Type B pancreatic cell (in vitro differentiated cells): ENCODE data around the gene BCL2A1. TPM values are rescaled to one million over a fixed set of nuclear protein-coding genes. Genes with fewer than 3 reads are reported as not detected.
"Not testable (repeated sequence)": the region's sequence is repeated elsewhere in the genome, so short reads cannot be mapped to it uniquely, and the experiment has no call there.

ENCODE experiments used
- DNase-seq: peaks from one replicate; pipeline ENCODE4 v3.0.0; 2021; ENCODE audit warnings: mixed read lengths; ENCODE audit not compliant: unreplicated experiment; ENCODE audit errors: extremely low spot score
- H3K27ac Mint-ChIP-seq: 2 replicates; pipeline ENCODE4 v1.8.0; 2021; ENCODE audit warnings: mild to moderate bottlenecking, mixed read lengths
- H3K27me3 Mint-ChIP-seq: 2 replicates; pipeline ENCODE4 v1.8.0; 2021; ENCODE audit warnings: mixed read lengths
- H3K36me3 Mint-ChIP-seq: 2 replicates; pipeline ENCODE4 v1.8.0; 2021; ENCODE audit warnings: mixed read lengths
- H3K4me1 Mint-ChIP-seq: one replicate; pipeline ENCODE4 v1.8.0; 2021; ENCODE audit warnings: mixed read lengths; ENCODE audit not compliant: unreplicated experiment
- H3K4me3 Mint-ChIP-seq: 2 replicates; pipeline ENCODE4 v1.8.0; 2021; ENCODE audit warnings: mild to moderate bottlenecking, mixed read lengths
- H3K9me3 Mint-ChIP-seq: 2 replicates; pipeline ENCODE4 v1.8.0; 2021; ENCODE audit warnings: mixed read lengths
- CTCF ChIP-seq: fragments of 200-600 bp; sonication (generic); conservative IDR thresholded peaks from 2 replicates; pipeline ENCODE4 v1.5.0; 2021; ENCODE audit warnings: antibody characterized with exemption, mild to moderate bottlenecking
- long read RNA-seq: library from polyadenylated mRNA; unstranded; transcript quantifications from one replicate; pipeline ENCODE4 v2.0.0, GENCODE V29; 2020
- total RNA-seq: library from RNA; stranded (reverse); gene quantifications from 2 replicates; pipeline ENCODE4 v1.2.1, GENCODE V29; 2021; ENCODE audit warnings: low replicate concordance

Gene BCL2A1
- total RNA-seq: not detected in 2 replicates
- long read RNA-seq: 0 reads

- Mint-ChIP-seq H3K36me3 (no peaks in the 10 kb centered on the region), H3K4me3 (no peak within 1 kb of the TSS), H3K4me1 (no peaks in the 10 kb centered on the region), H3K27ac (no peak within 1 kb of the TSS), H3K27me3 (peaks cover 3% of the 10 kb centered on the region), H3K9me3 (no peaks in the 10 kb centered on the region)
- TF ChIP-seq CTCF: no peak
- no peak for DNase-seq
These were observed at the start of gene BCL2A1 for GRCh38 chr15:79970624-79971434. BCL2A1 (minus strand) TSS chr15:79971196; CDS start chr15:79971119, 77 bp downstream.

DNA sequence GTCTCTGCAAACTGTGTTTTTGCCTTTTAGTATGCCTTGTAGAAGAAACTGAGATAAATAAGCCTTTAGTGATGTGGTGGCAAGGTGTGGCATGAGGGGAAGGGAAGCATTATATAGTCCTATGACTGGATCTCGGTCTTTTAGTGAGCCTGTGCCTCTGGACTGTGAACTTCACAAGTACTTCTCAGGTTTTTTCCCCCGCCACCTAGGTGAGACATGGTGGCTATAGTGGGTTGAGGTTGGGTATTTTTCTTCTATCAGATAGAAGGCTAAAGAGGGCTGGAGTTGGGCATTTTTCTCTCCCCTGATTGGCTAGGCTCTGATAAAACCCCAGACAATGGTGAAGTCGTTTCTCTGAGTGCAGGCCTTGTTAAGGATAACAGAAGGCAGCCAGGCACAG, 49.7 kb upstream of the BCL2A1 start:
- DNase-seq: no peak
- H3K4me1 Mint-ChIP-seq: no peaks in the 10 kb centered on the region
- H3K36me3 Mint-ChIP-seq: no peaks in the 10 kb centered on the region
- no peak for TF ChIP-seq CTCF
- H3K4me3 Mint-ChIP-seq: no peak overlapping the region
- H3K27me3 Mint-ChIP-seq: no peaks in the 10 kb centered on the region
- H3K9me3 Mint-ChIP-seq: no peaks in the 10 kb centered on the region
- H3K27ac Mint-ChIP-seq: no peak overlapping the region

DNA sequence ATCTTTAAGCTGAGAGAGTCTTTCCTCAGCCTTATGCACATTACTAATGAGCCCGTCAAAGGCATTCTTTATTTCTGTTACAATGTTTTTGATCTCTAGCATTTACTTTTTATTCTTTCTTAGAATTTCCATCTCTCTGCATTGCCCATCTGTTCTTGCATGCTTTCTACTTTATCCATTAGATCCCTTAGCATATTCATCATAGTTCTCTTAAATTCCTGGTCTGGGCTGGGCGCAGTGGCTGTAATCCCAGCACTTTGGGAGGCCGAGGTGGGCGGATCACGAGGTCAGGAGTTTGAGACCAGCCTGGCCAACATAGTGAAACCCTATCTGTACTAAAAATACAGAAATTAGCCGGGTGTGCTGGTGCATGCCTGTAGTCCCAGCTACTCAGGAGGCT, 49.2 kb upstream of the BCL2A1 start:
- H3K36me3 Mint-ChIP-seq, H3K27me3 Mint-ChIP-seq, H3K27ac Mint-ChIP-seq, H3K4me1 Mint-ChIP-seq, H3K4me3 Mint-ChIP-seq, DNase-seq, H3K9me3 Mint-ChIP-seq: not testable (repeated sequence)

GRCh38 chr15:80019168-80019745, 48.3 kb upstream of the BCL2A1 start:
- Mint-ChIP-seq H3K4me1 (no peaks in the 10 kb centered on the region), H3K36me3 (no peaks in the 10 kb centered on the region), H3K27ac (no peak overlapping the region), H3K9me3 (no peaks in the 10 kb centered on the region), H3K27me3 (no peaks in the 10 kb centered on the region), H3K4me3 (no peak overlapping the region)
- no peak for TF ChIP-seq CTCF
- no peak for DNase-seq

- not testable (repeated sequence) for H3K4me3 Mint-ChIP-seq, H3K27me3 Mint-ChIP-seq, DNase-seq, H3K4me1 Mint-ChIP-seq, H3K9me3 Mint-ChIP-seq, H3K27ac Mint-ChIP-seq, H3K36me3 Mint-ChIP-seq
These were observed 46.1 kb upstream of the BCL2A1 start for GRCh38 chr15:80017139-80017538.

- H3K4me3 Mint-ChIP-seq, DNase-seq, H3K36me3 Mint-ChIP-seq, H3K27ac Mint-ChIP-seq, H3K4me1 Mint-ChIP-seq, H3K9me3 Mint-ChIP-seq, H3K27me3 Mint-ChIP-seq: not testable (repeated sequence)
These were observed 45.5 kb upstream of the BCL2A1 start for GRCh38 chr15:80016506-80016905.

GRCh38 chr15:80015156-80015555, 44.2 kb upstream of the BCL2A1 start:
- Mint-ChIP-seq H3K27ac (no peak overlapping the region), H3K27me3 (no peaks in the 10 kb centered on the region), H3K36me3 (no peaks in the 10 kb centered on the region), H3K4me1 (no peaks in the 10 kb centered on the region), H3K9me3 (no peaks in the 10 kb centered on the region), H3K4me3 (no peak overlapping the region)
- no peak for TF ChIP-seq CTCF
- DNase-seq: no peak

DNA sequence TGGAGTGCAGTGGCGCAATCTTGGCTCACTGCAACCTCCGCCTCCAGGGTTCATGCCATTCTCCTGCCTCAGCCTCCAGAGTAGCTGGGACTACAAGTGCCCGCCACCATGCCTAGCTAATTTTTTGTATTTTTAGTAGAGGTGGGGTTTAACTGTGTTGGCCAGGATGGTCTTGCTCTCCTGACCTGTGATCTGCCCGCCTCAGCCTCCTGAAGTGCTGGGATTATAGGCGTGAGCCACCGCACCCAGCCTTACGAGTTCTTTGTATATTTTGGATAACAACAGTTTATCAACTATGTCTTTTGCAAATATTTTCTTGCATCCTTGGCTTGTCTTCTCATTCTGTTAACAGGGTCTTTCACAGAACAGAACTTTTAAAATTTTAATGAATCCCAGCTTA, 43.2 kb upstream of the BCL2A1 start:
- not testable (repeated sequence) for H3K4me1 Mint-ChIP-seq, H3K36me3 Mint-ChIP-seq, H3K27me3 Mint-ChIP-seq, H3K4me3 Mint-ChIP-seq, H3K9me3 Mint-ChIP-seq, H3K27ac Mint-ChIP-seq, DNase-seq
